Parathyroid adenoma (tissue), 2 donors: Measurements from ENCODE around the gene PJA1.
A peak's percentile ranks its signal among the peaks of the same experiment; 100 is the strongest.

Experiments used
- H2AFZ ChIP-seq: fragments of 300-600 bp; sonication (generic); one replicate; pipeline ENCODE4 v1.7.0; 2017; ENCODE audit warnings: antibody characterized with exemption, mild to moderate bottlenecking
- H3K27ac ChIP-seq: fragments of 300-600 bp; sonication (generic); one replicate; pipeline ENCODE4 v1.7.0; 2017
- H3K27me3 ChIP-seq: fragments of 300-600 bp; sonication (generic); one replicate; pipeline ENCODE4 v1.7.0; 2017; ENCODE audit warnings: low read length; ENCODE audit not compliant: control insufficient read depth, insufficient read depth
- H3K36me3 ChIP-seq: fragments of 300-600 bp; sonication (generic); one replicate; pipeline ENCODE4 v1.7.0; 2017; ENCODE audit warnings: low read length; ENCODE audit not compliant: control insufficient read depth, insufficient read depth
- H3K4me1 ChIP-seq: fragments of 300-600 bp; sonication (generic); one replicate; pipeline ENCODE4 v1.7.0; 2017; ENCODE audit warnings: control low read depth
- H3K4me2 ChIP-seq: fragments of 300-600 bp; sonication (generic); one replicate; pipeline ENCODE4 v1.7.0; 2017; ENCODE audit warnings: low read length
- H3K4me3 ChIP-seq: fragments of 300-600 bp; sonication (generic); one replicate; pipeline ENCODE4 v1.7.0; 2017; ENCODE audit warnings: low read depth, low read length
- H3K79me2 ChIP-seq: fragments of 300-600 bp; sonication (generic); one replicate; pipeline ENCODE4 v1.7.0; 2017; ENCODE audit warnings: control low read depth
- H3K9ac ChIP-seq: fragments of 300-600 bp; sonication (generic); one replicate; pipeline ENCODE4 v1.7.0; 2017; ENCODE audit warnings: mild to moderate bottlenecking
- H3K9me3 ChIP-seq: fragments of 300-600 bp; sonication (generic); one replicate; pipeline ENCODE4 v1.7.0; 2017; ENCODE audit warnings: low read length; ENCODE audit not compliant: control insufficient read depth
- TF ChIP-seq, protein P1 (sequence below): fragments of 300-600 bp; sonication (generic); IDR thresholded peaks from one replicate; pipeline ENCODE4 v1.7.0; 2017; ENCODE audit warnings: antibody characterized with exemption, mild to moderate bottlenecking
- donor health status: primary hyperparathyroidism.

The PJA1 gene

DNA sequence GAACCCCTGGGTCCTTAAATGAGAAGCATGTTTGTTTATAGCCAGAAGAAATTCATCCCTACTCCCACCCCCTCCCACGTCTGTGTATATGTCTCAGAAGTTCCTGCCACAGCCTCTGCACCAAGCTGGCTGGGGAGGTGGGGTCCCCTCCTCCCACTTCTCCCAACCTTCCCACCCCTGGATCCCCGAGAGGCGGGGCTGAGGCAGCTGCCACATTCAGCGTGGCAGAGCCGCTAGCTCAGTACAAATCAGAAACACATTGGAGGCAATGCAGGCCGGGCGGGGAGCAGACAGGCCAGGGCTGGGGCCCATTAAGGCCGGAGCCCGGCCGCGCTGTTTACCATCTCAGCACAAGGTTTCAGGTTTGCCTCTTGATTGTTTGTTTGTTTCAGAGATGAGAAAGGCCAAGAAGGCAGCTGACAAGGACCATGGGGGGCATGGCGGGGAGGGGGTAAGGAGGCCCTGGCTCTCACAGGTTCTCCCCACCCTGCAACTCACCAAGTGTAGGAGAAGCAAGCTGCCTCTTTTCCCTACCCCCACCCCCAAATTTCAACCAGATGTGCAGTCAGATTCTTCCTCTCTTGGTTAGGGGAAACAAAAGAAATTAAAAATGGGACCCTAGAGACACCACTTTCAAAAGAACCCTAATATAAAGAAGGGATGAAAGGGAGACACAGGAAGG lies 22.3 kb downstream of the PJA1 start:
- no peak overlapping the region for H3K4me2 ChIP-seq
- TF ChIP-seq, protein P1, sequence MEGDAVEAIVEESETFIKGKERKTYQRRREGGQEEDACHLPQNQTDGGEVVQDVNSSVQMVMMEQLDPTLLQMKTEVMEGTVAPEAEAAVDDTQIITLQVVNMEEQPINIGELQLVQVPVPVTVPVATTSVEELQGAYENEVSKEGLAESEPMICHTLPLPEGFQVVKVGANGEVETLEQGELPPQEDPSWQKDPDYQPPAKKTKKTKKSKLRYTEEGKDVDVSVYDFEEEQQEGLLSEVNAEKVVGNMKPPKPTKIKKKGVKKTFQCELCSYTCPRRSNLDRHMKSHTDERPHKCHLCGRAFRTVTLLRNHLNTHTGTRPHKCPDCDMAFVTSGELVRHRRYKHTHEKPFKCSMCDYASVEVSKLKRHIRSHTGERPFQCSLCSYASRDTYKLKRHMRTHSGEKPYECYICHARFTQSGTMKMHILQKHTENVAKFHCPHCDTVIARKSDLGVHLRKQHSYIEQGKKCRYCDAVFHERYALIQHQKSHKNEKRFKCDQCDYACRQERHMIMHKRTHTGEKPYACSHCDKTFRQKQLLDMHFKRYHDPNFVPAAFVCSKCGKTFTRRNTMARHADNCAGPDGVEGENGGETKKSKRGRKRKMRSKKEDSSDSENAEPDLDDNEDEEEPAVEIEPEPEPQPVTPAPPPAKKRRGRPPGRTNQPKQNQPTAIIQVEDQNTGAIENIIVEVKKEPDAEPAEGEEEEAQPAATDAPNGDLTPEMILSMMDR, result no peak
- no peaks in the 10 kb centered on the region for H3K36me3 ChIP-seq
- no peak overlapping the region for H2AFZ ChIP-seq
- H3K9ac ChIP-seq, result no peak overlapping the region
- H3K27me3 ChIP-seq, result no peaks in the 10 kb centered on the region
- H3K27ac ChIP-seq, result no peak overlapping the region
- no peaks in the 10 kb centered on the region for H3K9me3 ChIP-seq
- H3K79me2 ChIP-seq, result no peaks in the 10 kb centered on the region
- H3K4me3 ChIP-seq, result no peak overlapping the region
- H3K4me1 ChIP-seq, result peaks cover 5% of the 10 kb centered on the region

DNA sequence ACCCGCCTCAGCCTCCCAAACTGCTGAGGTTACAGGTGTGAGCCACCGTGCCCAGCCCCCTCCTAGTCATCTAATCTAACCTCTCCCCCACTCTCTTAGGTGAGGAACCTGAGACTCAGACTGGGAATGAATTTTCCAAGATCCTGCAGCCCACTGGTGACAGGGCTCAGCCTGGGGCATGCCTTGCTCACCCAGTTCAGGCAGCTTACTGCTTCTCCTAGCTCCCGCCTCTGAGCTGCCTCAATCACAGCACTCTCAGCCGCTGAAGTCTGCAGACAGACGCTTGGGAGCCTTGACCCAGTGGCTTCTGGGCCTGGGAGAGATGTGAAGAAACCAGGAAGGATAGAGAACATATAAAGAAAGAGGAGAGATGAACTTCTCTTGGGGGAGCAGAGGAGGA lies 24.4 kb downstream of the PJA1 start:
- no peak overlapping the region for H3K4me2 ChIP-seq
- H3K36me3 ChIP-seq, result no peaks in the 10 kb centered on the region
- H3K9ac ChIP-seq, result no peak overlapping the region
- H3K79me2 ChIP-seq, result no peaks in the 10 kb centered on the region
- H3K9me3 ChIP-seq, result no peaks in the 10 kb centered on the region
- no peak overlapping the region for H3K27ac ChIP-seq
- no peak overlapping the region for H2AFZ ChIP-seq
- peaks cover 11% of the 10 kb centered on the region for H3K4me1 ChIP-seq
- no peak overlapping the region for H3K4me3 ChIP-seq
- H3K27me3 ChIP-seq, result no peaks in the 10 kb centered on the region
- TF ChIP-seq, protein P1, result no peak

DNA sequence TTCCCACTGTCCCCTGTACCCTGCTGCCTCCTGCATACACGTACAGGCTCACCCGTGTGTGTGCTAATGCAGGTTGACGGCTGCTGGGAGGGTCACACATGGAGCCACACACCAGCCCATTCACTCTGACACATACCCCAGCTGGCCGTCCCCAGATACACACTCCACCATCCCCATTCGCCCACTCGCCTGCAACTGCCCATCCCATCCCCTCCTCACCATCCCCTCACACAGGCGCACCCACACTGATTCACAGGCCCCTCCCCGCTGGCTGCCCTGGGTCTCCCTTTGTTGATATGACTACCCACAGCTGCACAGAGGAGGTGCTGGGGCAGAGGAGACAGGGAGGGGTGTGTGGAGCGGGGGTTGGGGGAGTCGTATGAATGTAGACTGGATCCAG lies 25.7 kb downstream of the PJA1 start:
- no peaks in the 10 kb centered on the region for H3K36me3 ChIP-seq
- no peaks in the 10 kb centered on the region for H3K9me3 ChIP-seq
- TF ChIP-seq, protein P1, result no peak
- no peak overlapping the region for H3K27ac ChIP-seq
- H3K27me3 ChIP-seq, result no peaks in the 10 kb centered on the region
- H3K4me2 ChIP-seq, result no peak overlapping the region
- no peak overlapping the region for H3K4me3 ChIP-seq
- no peak overlapping the region for H3K9ac ChIP-seq
- H3K4me1 ChIP-seq, result peaks cover 11% of the 10 kb centered on the region
- no peak overlapping the region for H2AFZ ChIP-seq
- no peaks in the 10 kb centered on the region for H3K79me2 ChIP-seq

DNA sequence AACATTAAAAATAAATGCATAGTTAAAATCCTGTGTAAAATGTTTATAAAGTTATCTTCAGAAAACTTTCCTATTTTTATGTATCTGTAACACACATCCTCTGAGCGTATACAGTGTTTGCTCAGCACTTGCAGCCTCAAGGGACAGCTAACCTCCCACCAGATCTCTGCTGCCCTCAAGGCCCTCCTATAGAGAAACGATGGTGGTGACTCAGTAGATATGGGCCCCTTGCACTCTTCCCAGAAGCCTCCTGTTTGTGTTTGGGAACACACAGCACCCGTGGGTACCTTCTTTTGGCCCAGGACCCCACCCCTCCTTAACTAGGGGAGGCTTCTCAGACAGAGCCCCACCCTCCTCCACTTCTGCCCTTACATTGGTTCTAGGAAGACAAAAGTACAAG lies 26.7 kb downstream of the PJA1 start:
- Histone ChIP-seq H3K27me3 (no peaks in the 10 kb centered on the region), H3K4me1 (peaks cover 16% of the 10 kb centered on the region), H3K4me3 (no peak overlapping the region), H3K4me2 (no peak overlapping the region), H3K36me3 (no peaks in the 10 kb centered on the region), H3K27ac (no peak overlapping the region), H2AFZ (no peak overlapping the region), H3K9ac (no peak overlapping the region), H3K9me3 (no peaks in the 10 kb centered on the region), H3K79me2 (no peaks in the 10 kb centered on the region)
- TF ChIP-seq, protein P1, result no peak

DNA sequence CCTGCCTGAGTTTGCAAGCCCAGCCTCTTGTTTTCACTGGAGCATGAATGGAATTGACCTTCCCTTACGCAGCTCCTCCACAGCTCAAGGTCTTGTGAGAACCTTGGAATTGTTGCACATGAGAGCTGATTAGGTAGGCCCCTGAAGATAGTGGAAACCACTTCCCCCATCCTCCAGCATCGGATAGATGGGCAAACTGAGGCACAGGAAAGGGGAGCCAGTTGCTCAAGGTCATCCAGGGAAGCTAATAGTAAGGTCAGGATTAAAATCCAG lies 27.2 kb downstream of the PJA1 start:
- no peak overlapping the region for H3K4me2 ChIP-seq
- no peaks in the 10 kb centered on the region for H3K79me2 ChIP-seq
- H3K27ac ChIP-seq, result peak overlapping the region; percentile 42
- H3K9me3 ChIP-seq, result no peaks in the 10 kb centered on the region
- H3K4me1 ChIP-seq, result peaks cover 19% of the 10 kb centered on the region
- H3K27me3 ChIP-seq, result no peaks in the 10 kb centered on the region
- H3K36me3 ChIP-seq, result no peaks in the 10 kb centered on the region
- no peak overlapping the region for H3K4me3 ChIP-seq
- H3K9ac ChIP-seq, result no peak overlapping the region
- TF ChIP-seq, protein P1, result no peak
- H2AFZ ChIP-seq, result peak overlapping the region; percentile 44
